Measurements from ENCODE around the gene HPSE2. TPM values are rescaled to one million over a fixed set of nuclear protein-coding genes. Genes with fewer than 3 reads are reported as not detected.

HPSE2 gene
- total RNA-seq, 1 experiment from 2014 or later = 0.05 TPM

DNA sequence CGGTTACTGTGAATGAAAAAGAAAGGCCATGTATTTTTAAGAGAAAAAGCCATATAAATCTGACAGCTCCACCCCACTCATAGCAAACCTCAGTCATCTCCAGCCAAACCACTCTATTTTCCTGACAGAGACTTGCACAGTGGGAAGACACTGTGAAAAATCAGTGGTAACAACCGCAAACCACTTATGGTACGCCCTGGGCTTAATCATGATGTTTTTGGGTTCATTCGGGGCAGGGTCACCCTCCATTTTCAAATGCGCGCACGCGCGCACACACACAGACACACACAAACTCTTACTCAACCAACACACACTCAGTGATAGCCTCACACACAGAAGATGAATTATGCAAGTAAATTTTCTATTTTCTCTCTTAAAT lies 706.9 kb downstream of the HPSE2 start:
- no peaks in the 10 kb centered on the region for H4K20me1 ChIP-seq (ENCODE audit: insufficient read depth)
- intact Hi-C loops (cut with micrococcal nuclease) = no loop called here
- no TSS peak for BruUV-seq (replicated peaks)
- H3K79me2 ChIP-seq (ENCODE audit: insufficient read depth, low read length) = no peaks in the 10 kb centered on the region
- POLR2A ChIA-PET = no interaction called here
- no peaks in the 10 kb centered on the region for H3K9me3 ChIP-seq (ENCODE audit: control insufficient read depth in 1 of 2, insufficient read depth in 1 of 2, low read depth in 1 of 2, low read length in 2 of 2)
- CTCF ChIA-PET = no interaction called here
- H3K9me2 ChIP-seq (ENCODE audit: insufficient read depth) = no peaks in the 10 kb centered on the region
- TF ChIP-seq EZH2phosphoT487 (IDR thresholded peaks at IDR 0.05; ENCODE audit: borderline replicate concordance) (0 out of 2 replicates have a peak, but pooled peaks have one; percentile 67), CEBPB (IDR thresholded peaks at IDR 0.05; ENCODE audit: low read depth) (no peak), SIN3A (IDR thresholded peaks at IDR 0.05; ENCODE audit: low read depth) (no peak), ELF1 (IDR thresholded peaks at IDR 0.05; ENCODE audit: borderline replicate concordance, low read depth) (no peak)
- TF ChIP-seq, protein P1, sequence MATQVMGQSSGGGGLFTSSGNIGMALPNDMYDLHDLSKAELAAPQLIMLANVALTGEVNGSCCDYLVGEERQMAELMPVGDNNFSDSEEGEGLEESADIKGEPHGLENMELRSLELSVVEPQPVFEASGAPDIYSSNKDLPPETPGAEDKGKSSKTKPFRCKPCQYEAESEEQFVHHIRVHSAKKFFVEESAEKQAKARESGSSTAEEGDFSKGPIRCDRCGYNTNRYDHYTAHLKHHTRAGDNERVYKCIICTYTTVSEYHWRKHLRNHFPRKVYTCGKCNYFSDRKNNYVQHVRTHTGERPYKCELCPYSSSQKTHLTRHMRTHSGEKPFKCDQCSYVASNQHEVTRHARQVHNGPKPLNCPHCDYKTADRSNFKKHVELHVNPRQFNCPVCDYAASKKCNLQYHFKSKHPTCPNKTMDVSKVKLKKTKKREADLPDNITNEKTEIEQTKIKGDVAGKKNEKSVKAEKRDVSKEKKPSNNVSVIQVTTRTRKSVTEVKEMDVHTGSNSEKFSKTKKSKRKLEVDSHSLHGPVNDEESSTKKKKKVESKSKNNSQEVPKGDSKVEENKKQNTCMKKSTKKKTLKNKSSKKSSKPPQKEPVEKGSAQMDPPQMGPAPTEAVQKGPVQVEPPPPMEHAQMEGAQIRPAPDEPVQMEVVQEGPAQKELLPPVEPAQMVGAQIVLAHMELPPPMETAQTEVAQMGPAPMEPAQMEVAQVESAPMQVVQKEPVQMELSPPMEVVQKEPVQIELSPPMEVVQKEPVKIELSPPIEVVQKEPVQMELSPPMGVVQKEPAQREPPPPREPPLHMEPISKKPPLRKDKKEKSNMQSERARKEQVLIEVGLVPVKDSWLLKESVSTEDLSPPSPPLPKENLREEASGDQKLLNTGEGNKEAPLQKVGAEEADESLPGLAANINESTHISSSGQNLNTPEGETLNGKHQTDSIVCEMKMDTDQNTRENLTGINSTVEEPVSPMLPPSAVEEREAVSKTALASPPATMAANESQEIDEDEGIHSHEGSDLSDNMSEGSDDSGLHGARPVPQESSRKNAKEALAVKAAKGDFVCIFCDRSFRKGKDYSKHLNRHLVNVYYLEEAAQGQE (IDR thresholded peaks at IDR 0.05; ENCODE audit: low read depth) = no peak
- TF ChIP-seq, protein P2, sequence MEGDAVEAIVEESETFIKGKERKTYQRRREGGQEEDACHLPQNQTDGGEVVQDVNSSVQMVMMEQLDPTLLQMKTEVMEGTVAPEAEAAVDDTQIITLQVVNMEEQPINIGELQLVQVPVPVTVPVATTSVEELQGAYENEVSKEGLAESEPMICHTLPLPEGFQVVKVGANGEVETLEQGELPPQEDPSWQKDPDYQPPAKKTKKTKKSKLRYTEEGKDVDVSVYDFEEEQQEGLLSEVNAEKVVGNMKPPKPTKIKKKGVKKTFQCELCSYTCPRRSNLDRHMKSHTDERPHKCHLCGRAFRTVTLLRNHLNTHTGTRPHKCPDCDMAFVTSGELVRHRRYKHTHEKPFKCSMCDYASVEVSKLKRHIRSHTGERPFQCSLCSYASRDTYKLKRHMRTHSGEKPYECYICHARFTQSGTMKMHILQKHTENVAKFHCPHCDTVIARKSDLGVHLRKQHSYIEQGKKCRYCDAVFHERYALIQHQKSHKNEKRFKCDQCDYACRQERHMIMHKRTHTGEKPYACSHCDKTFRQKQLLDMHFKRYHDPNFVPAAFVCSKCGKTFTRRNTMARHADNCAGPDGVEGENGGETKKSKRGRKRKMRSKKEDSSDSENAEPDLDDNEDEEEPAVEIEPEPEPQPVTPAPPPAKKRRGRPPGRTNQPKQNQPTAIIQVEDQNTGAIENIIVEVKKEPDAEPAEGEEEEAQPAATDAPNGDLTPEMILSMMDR (IDR thresholded peaks at IDR 0.05 in 2 of 3, conservative IDR thresholded peaks at IDR 0.05 in 1 of 3; ENCODE audit: borderline replicate concordance in 1 of 3, insufficient read depth in 1 of 3, low read depth in 2 of 3, low read length in 2 of 3) = no peak
- TF ChIP-seq, protein P3, sequence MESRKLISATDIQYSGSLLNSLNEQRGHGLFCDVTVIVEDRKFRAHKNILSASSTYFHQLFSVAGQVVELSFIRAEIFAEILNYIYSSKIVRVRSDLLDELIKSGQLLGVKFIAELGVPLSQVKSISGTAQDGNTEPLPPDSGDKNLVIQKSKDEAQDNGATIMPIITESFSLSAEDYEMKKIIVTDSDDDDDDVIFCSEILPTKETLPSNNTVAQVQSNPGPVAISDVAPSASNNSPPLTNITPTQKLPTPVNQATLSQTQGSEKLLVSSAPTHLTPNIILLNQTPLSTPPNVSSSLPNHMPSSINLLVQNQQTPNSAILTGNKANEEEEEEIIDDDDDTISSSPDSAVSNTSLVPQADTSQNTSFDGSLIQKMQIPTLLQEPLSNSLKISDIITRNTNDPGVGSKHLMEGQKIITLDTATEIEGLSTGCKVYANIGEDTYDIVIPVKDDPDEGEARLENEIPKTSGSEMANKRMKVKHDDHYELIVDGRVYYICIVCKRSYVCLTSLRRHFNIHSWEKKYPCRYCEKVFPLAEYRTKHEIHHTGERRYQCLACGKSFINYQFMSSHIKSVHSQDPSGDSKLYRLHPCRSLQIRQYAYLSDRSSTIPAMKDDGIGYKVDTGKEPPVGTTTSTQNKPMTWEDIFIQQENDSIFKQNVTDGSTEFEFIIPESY (IDR thresholded peaks at IDR 0.05; ENCODE audit: extremely low read depth, insufficient replicate concordance, low read length) = no peak
- DNase-seq (ENCODE audit: low read depth, low spot score) (no peak), ATAC-seq (no peak)
- H3K27ac ChIP-seq (ENCODE audit: low read depth, low read length) = no peak overlapping the region
- no peak overlapping the region for H3K4me2 ChIP-seq (ENCODE audit: low read length)
- H3K4me3 ChIP-seq (replicated peaks in 1 of 2; ENCODE audit: low read depth in 1 of 2, low read length in 2 of 2) = no peak overlapping the region
- no peaks in the 10 kb centered on the region for H3K4me1 ChIP-seq (ENCODE audit: control insufficient read depth in 1 of 2, insufficient read depth in 2 of 2, low read length in 2 of 2)
- no peak overlapping the region for H2AFZ ChIP-seq (ENCODE audit: low read depth, low read length, poor library complexity, severe bottlenecking)
- H3K9ac ChIP-seq (ENCODE audit: low read length) = no peak overlapping the region
- H3K27me3 ChIP-seq (ENCODE audit: insufficient read depth, low read length) = peaks cover 77% of the 10 kb centered on the region
- H3K36me3 ChIP-seq (ENCODE audit: control insufficient read depth in 1 of 2, insufficient read depth in 2 of 2, low read length in 2 of 2) = no peaks in the 10 kb centered on the region
- RAD21 ChIA-PET (ENCODE audit: low non-redundant PET in 1 of 2, low total read pairs in 2 of 2, uncharacterized antibody in 2 of 2, unreplicated experiment in 2 of 2) = no interaction called here

Data from HCT116 (cell line).